SK-N-MC (cell line): ENCODE data around the gene SEPTIN3.
A peak's percentile ranks its signal among the peaks of the same experiment; 100 is the strongest.

Experiments
- DNase-seq: peaks from one replicate; pipeline ENCODE4 v3.0.0-alpha.2; 2011; ENCODE audit warnings: low read depth, low spot score
- H3K27ac ChIP-seq: fragments of 200-600 bp; sonication (generic); 2 replicates; pipeline ENCODE4 v1.5.1; 2016; ENCODE audit warnings: mixed run types
- H3K36me3 ChIP-seq: fragments of 200-600 bp; sonication (generic); 2 replicates; pipeline ENCODE4 v1.6.1; 2017; ENCODE audit warnings: antibody characterized with exemption, low read length, mixed read lengths; ENCODE audit not compliant: insufficient read depth
- H3K4me3 ChIP-seq: fragments of 200-600 bp; sonication (generic); 2 replicates; pipeline ENCODE4 v1.5.1; 2016
- H3K9ac ChIP-seq: fragments of 200-600 bp; sonication (generic); 2 replicates; pipeline ENCODE4 v1.8.0; 2017; ENCODE audit warnings: mixed run types, mixed read lengths; ENCODE audit not compliant: insufficient read length
- H3K9me3 ChIP-seq: fragments of 200-600 bp; sonication (generic); 2 replicates; pipeline ENCODE4 v1.6.1; 2017; ENCODE audit warnings: low read depth, mild to moderate bottlenecking, antibody characterized with exemption, low read length, moderate library complexity, mixed read lengths
- EZH2 ChIP-seq: fragments of 200-600 bp; sonication (generic); IDR thresholded peaks from one replicate; pipeline ENCODE4 v1.6.1; 2017; ENCODE audit warnings: antibody characterized with exemption
- FOXP2 ChIP-seq: optimal IDR thresholded peaks from 2 replicates; pipeline ENCODE3; 2011; ENCODE audit warnings: mild to moderate bottlenecking, moderate library complexity; ENCODE audit not compliant: insufficient read depth; ENCODE audit errors: extremely low read length, control extremely low read depth
- POLR2AphosphoS5 ChIP-seq: IDR thresholded peaks from 2 replicates; pipeline ENCODE4 v1.6.1; 2012; ENCODE audit warnings: mild to moderate bottlenecking, low read depth, low read length, borderline replicate concordance

SEPTIN3 gene

GRCh38 chr22:41949297-41949965 is 19.8 kb upstream of the SEPTIN3 start:
- no peak for TF ChIP-seq EZH2
- TF ChIP-seq POLR2AphosphoS5: no peak
- TF ChIP-seq FOXP2: no peak
- Histone ChIP-seq H3K27ac (0 out of 2 replicates have a peak overlapping the region, but pooled peaks have one; percentile 13), H3K4me3 (no peak overlapping the region), H3K9me3 (no peaks in the 10 kb centered on the region), H3K9ac (no peak overlapping the region), H3K36me3 (peaks cover 8% of the 10 kb centered on the region)
- DNase-seq: no peak

- DNase-seq: no peak
- no peaks in the 10 kb centered on the region for H3K9me3 ChIP-seq
- no peaks in the 10 kb centered on the region for H3K36me3 ChIP-seq
- H3K27ac ChIP-seq: no peak within 1 kb of the TSS
- no peak within 1 kb of the TSS for H3K4me3 ChIP-seq
- no peak for TF ChIP-seq EZH2
- no peak for TF ChIP-seq FOXP2
- H3K9ac ChIP-seq: no peak within 1 kb of the TSS
These were observed 17.3 kb upstream of the SEPTIN3 start, which contains the start of gene SMIM45 for GRCh38 chr22:41951898-41952474. TSS of gene SMIM45 (plus strand) at chr22:41952150.

- Histone ChIP-seq H3K27ac (no peak overlapping the region), H3K36me3 (no peaks in the 10 kb centered on the region), H3K9me3 (no peaks in the 10 kb centered on the region), H3K4me3 (no peak overlapping the region), H3K9ac (no peak overlapping the region)
- TF ChIP-seq FOXP2 (no peak), EZH2 (no peak), POLR2AphosphoS5 (no peak)
- DNase-seq: no peak
These were observed 16.5 kb upstream of the SEPTIN3 start for GRCh38 chr22:41952713-41953112.

GRCh38 chr22:41957941-41958556 is 11.2 kb upstream of the SEPTIN3 start:
- Histone ChIP-seq H3K9ac (no peak overlapping the region), H3K9me3 (no peaks in the 10 kb centered on the region), H3K27ac (no peak overlapping the region), H3K4me3 (no peak overlapping the region), H3K36me3 (no peaks in the 10 kb centered on the region)
- no peak for TF ChIP-seq EZH2
- DNase-seq: no peak

GRCh38 chr22:41963453-41964111 is 5.7 kb upstream of the SEPTIN3 start:
- no peak overlapping the region for H3K9ac ChIP-seq
- no peak for DNase-seq
- TF ChIP-seq EZH2 (no peak), POLR2AphosphoS5 (no peak), FOXP2 (no peak)
- H3K9me3 ChIP-seq: no peaks in the 10 kb centered on the region
- no peak overlapping the region for H3K27ac ChIP-seq
- H3K36me3 ChIP-seq: no peaks in the 10 kb centered on the region
- H3K4me3 ChIP-seq: no peak overlapping the region

GRCh38 chr22:41964112-41964491 is 5.1 kb upstream of the SEPTIN3 start:
- DNase-seq: no peak

GRCh38 chr22:41966225-41966606 is 3.0 kb upstream of the SEPTIN3 start:
- TF ChIP-seq FOXP2 (no peak), POLR2AphosphoS5 (no peak), EZH2 (no peak)
- Histone ChIP-seq H3K27ac (no peak overlapping the region), H3K36me3 (no peaks in the 10 kb centered on the region), H3K9me3 (no peaks in the 10 kb centered on the region), H3K4me3 (no peak overlapping the region), H3K9ac (no peak overlapping the region)
- no peak for DNase-seq

More at GRCh38 chr22:41964112-41964491, 5.1 kb upstream of the SEPTIN3 start:
- Histone ChIP-seq H3K36me3 (no peaks in the 10 kb centered on the region), H3K27ac (no peak overlapping the region), H3K9ac (no peak overlapping the region), H3K4me3 (no peak overlapping the region), H3K9me3 (no peaks in the 10 kb centered on the region)
- no peak for TF ChIP-seq EZH2
- no peak for TF ChIP-seq FOXP2
- TF ChIP-seq POLR2AphosphoS5: no peak

- Histone ChIP-seq H3K9ac (no peak overlapping the region), H3K27ac (no peak overlapping the region), H3K9me3 (no peaks in the 10 kb centered on the region), H3K36me3 (no peaks in the 10 kb centered on the region), H3K4me3 (no peak overlapping the region)
- TF ChIP-seq EZH2 (no peak), FOXP2 (no peak), POLR2AphosphoS5 (no peak)
- DNase-seq: peak; percentile 51
These were observed 2.5 kb upstream of the SEPTIN3 start for GRCh38 chr22:41966607-41967240.
